ENCODE data around the gene DOK4. TPM values are rescaled to one million over a fixed set of nuclear protein-coding genes. Genes with fewer than 3 reads are reported as not detected.

Gene DOK4
- total RNA-seq, 2 experiments from 2014 or later: 4.8 to 6.4 TPM

DNA sequence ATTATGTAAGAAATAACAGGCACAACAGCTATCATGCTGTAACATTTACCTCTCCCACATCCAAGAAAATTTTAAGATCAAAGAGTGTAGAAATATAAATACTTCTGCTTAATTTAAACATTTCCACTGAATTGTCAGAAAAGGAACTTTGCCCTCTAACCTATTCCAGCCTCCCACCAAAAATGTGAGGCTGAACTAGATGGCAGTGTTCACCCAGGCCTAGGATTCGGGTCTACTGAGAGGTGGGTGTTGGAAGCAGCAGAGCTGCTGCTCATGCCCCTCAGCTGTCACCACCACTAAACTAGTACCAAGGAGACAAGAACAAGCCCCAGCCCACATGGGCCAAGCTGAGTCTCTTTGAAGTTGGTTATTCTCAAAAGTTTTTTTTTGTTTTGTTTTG, 50.5 kb downstream of the DOK4 start:
- Mint-ChIP-seq H3K4me1 (ENCODE audit: low read depth) (peaks cover 12% of the 10 kb centered on the region), H3K36me3 (ENCODE audit: low read depth) (peaks cover 77% of the 10 kb centered on the region), H3K27ac (no peak overlapping the region), H3K4me3 (no peak overlapping the region), H3K9me3 (ENCODE audit: insufficient read depth) (peaks cover 7% of the 10 kb centered on the region), H3K27me3 (ENCODE audit: low read depth) (no peaks in the 10 kb centered on the region)
- ChIA-PET CTCF (interaction anchor here (1.3 to 1.6 kb wide), 2 partner anchors 17 to 19 kb away, joined by 3 to 7 read pairs; no protein-coding TSS in a partner anchor), POLR2A (no interaction called here)
- DNase-seq (no peak), ATAC-seq (no peak)

DNA sequence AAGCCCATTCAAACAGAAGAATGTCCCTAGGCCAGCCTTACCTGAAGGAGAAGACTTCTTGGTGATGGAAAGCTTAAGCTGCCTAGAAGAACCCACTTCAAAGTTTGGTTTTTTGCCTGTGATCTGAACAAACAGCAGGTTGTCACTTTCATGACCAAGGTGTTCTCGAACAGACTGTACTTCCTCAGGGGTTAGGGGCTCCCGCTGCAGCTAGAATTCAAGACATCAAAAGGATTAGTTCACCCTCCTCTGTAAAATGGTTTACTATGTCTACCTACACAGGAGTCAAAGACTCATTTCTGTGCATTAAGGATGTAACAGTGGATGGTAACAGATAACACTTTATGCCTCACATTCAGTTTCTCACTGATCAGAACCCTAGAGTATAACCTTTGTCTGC, 52.3 kb downstream of the DOK4 start:
- ATAC-seq: no peak
- peaks cover 12% of the 10 kb centered on the region for H3K4me1 Mint-ChIP-seq (ENCODE audit: low read depth)
- POLR2A ChIA-PET: interaction anchor here (1.6 kb wide), 1 partner anchor 13 kb away, joined by 4 read pairs; the partner anchor contains the start of genes CIAPIN1 and COQ9
- H3K9me3 Mint-ChIP-seq (ENCODE audit: insufficient read depth): no peaks in the 10 kb centered on the region
- no peak overlapping the region for H3K27ac Mint-ChIP-seq
- DNase-seq: no peak
- H3K36me3 Mint-ChIP-seq (ENCODE audit: low read depth): peaks cover 71% of the 10 kb centered on the region
- no peak overlapping the region for H3K4me3 Mint-ChIP-seq
- CTCF ChIA-PET: interaction anchor here (1.0 to 2.3 kb wide), 6 partner anchors 8 to 86 kb away, joined by 4 to 17 read pairs (median 6); no protein-coding TSS in a partner anchor
- no peaks in the 10 kb centered on the region for H3K27me3 Mint-ChIP-seq (ENCODE audit: low read depth)

DNA sequence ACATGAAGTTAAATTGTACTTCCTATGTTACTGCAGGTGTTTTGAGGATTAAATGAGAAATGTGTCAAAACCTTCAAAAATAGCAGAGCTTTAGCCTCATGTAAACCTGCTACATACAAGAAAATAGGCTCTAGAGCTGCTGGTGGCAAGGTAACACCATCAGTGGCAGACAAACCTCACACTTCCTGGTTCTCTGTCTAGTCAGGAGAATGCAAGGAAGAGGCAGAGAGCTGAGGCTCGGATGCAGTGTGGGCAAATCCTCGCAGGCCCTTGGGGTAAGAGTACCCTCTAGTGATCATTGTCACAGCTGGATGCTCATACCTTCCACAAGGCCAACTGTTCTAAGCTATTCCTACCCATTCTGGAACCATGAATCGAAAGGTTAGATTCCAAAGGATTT, 53.3 kb downstream of the DOK4 start:
- ChIA-PET POLR2A (interaction anchor here (1.6 kb wide), 1 partner anchor 14 kb away, joined by 4 read pairs; the partner anchor contains the start of genes CIAPIN1 and COQ9), CTCF (interaction anchor here (0.8 to 2.3 kb wide), 8 partner anchors 8 to 134 kb away, joined by 4 to 17 read pairs (median 4); no protein-coding TSS in a partner anchor)
- H3K36me3 Mint-ChIP-seq (ENCODE audit: low read depth): peaks cover 69% of the 10 kb centered on the region
- H3K9me3 Mint-ChIP-seq (ENCODE audit: insufficient read depth): no peaks in the 10 kb centered on the region
- no peak overlapping the region for H3K4me3 Mint-ChIP-seq
- H3K27ac Mint-ChIP-seq: peak overlapping the region; percentile 18
- DNase-seq (no peak), ATAC-seq (no peak)
- peaks cover 12% of the 10 kb centered on the region for H3K4me1 Mint-ChIP-seq (ENCODE audit: low read depth)
- no peaks in the 10 kb centered on the region for H3K27me3 Mint-ChIP-seq (ENCODE audit: low read depth)

DNA sequence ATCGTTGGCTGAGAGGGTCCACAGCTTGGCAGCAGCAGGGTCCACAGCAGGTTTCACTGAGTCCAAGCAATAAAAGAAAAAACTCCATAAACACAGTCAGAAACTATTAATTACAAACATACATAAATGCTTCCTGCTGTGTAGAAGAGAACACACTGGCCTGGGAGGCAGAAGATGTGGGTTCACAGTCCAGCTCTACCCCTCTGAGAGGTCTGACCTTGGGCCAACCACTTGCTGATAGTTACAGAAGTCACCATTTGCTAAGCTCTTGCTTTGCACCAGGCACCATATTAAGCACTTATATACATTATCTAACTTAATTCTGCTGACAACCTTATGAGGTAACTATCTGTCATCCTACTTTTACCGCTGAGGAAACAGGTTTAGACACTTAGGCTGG, 53.8 kb downstream of the DOK4 start:
- H3K27ac Mint-ChIP-seq: no peak overlapping the region
- no peaks in the 10 kb centered on the region for H3K27me3 Mint-ChIP-seq (ENCODE audit: low read depth)
- ChIA-PET POLR2A (interaction anchor here (0.6 to 1.6 kb wide), 2 partner anchors 15 to 127 kb away, joined by 3 to 4 read pairs; partner anchors contain the start of genes CIAPIN1 and COQ9), CTCF (interaction anchor here (0.7 to 3.0 kb wide), 8 partner anchors 9 to 624 kb away, joined by 3 to 17 read pairs (median 4); no protein-coding TSS in a partner anchor)
- no peaks in the 10 kb centered on the region for H3K9me3 Mint-ChIP-seq (ENCODE audit: insufficient read depth)
- peaks cover 12% of the 10 kb centered on the region for H3K4me1 Mint-ChIP-seq (ENCODE audit: low read depth)
- ATAC-seq (no peak), DNase-seq (no peak)
- peaks cover 67% of the 10 kb centered on the region for H3K36me3 Mint-ChIP-seq (ENCODE audit: low read depth)
- no peak overlapping the region for H3K4me3 Mint-ChIP-seq

DNA sequence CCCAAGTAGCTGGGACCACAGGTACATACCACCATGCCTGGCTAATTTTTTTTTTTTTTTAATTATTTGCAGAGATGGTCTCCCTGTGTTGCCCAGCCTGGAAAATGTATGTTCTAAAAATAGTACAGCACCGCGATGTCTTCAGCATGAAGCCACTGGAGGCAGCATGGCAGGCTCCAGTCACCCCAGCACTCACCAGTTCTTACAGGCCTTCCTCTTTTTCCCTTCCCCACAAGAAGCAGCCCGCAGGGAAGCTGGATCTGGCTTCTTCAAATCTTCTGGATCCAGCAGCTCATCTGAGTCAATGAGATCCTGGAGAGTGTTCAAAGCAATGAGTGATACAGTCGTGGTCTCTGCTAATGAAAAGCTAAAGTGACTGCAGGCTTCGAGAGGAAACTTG, 55.3 kb downstream of the DOK4 start:
- no peak overlapping the region for H3K27ac Mint-ChIP-seq
- no peaks in the 10 kb centered on the region for H3K9me3 Mint-ChIP-seq (ENCODE audit: insufficient read depth)
- ChIA-PET POLR2A (interaction anchor here (0.7 to 0.9 kb wide), 2 partner anchors 16 to 31 kb away, joined by 3 to 4 read pairs; partner anchors contain the start of genes CIAPIN1 and COQ9), CTCF (interaction anchor here (1.0 to 3.0 kb wide), 2 partner anchors 8 to 14 kb away, joined by 3 to 14 read pairs; no protein-coding TSS in a partner anchor)
- H3K4me3 Mint-ChIP-seq: no peak overlapping the region
- DNase-seq (no peak), ATAC-seq (no peak)
- no peaks in the 10 kb centered on the region for H3K27me3 Mint-ChIP-seq (ENCODE audit: low read depth)
- H3K4me1 Mint-ChIP-seq (ENCODE audit: low read depth): peaks cover 12% of the 10 kb centered on the region
- H3K36me3 Mint-ChIP-seq (ENCODE audit: low read depth): peaks cover 65% of the 10 kb centered on the region

DNA sequence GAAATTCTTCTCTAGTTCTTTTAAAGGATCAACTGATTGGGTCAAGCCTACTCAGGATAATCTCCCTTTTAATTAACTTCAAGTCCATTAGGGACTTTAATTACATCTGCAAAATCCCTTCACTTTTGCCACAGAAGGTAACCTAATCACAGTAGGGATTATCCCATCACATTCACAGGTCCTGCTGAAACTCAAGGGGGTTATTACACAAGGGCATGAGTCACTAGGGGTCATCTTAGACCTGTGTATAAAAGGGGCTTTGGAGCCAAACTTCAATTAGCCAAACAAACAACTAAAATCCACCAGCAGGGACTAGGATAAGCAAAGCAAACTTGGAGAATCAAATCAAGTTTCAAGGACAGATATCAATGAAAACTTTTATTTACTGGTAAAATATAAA, 58.5 kb downstream of the DOK4 start:
- no peak overlapping the region for H3K27ac Mint-ChIP-seq
- ATAC-seq: no peak
- peaks cover 38% of the 10 kb centered on the region for H3K36me3 Mint-ChIP-seq (ENCODE audit: low read depth)
- CTCF ChIA-PET: no interaction called here
- H3K4me3 Mint-ChIP-seq: no peak overlapping the region
- POLR2A ChIA-PET: no interaction called here
- H3K27me3 Mint-ChIP-seq (ENCODE audit: low read depth): no peaks in the 10 kb centered on the region
- peaks cover 2% of the 10 kb centered on the region for H3K4me1 Mint-ChIP-seq (ENCODE audit: low read depth)
- H3K9me3 Mint-ChIP-seq (ENCODE audit: insufficient read depth): no peaks in the 10 kb centered on the region
- no peak for DNase-seq

DNA sequence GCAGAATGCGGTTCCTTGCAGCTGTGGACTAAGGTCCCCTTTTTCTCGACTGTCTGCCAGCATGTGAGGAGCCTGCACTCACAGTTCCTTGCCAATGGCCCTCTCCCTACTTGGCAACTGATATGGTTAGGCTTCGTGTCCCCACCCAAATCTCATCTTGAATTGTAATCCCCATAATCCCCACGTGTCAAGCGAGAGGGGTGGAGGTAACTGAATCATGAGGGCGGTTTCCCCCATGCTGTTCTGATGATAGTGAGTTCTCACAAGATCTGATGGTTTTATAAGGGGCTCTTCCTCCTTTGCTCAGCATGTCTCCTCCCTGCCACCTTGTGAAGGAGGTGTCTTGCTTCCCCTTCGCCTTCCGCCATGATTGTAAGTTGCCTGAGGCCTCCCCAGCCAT, 59.0 kb downstream of the DOK4 start:
- H3K27me3 Mint-ChIP-seq (ENCODE audit: low read depth): no peaks in the 10 kb centered on the region
- ChIA-PET CTCF (interaction anchor here (1.3 kb wide), 1 partner anchor 10 kb away, joined by 7 read pairs; no protein-coding TSS in a partner anchor), POLR2A (no interaction called here)
- H3K27ac Mint-ChIP-seq: no peak overlapping the region
- no peak overlapping the region for H3K4me3 Mint-ChIP-seq
- no peaks in the 10 kb centered on the region for H3K4me1 Mint-ChIP-seq (ENCODE audit: low read depth)
- DNase-seq (no peak), ATAC-seq (no peak)
- H3K36me3 Mint-ChIP-seq (ENCODE audit: low read depth): peaks cover 33% of the 10 kb centered on the region
- no peaks in the 10 kb centered on the region for H3K9me3 Mint-ChIP-seq (ENCODE audit: insufficient read depth)

DNA sequence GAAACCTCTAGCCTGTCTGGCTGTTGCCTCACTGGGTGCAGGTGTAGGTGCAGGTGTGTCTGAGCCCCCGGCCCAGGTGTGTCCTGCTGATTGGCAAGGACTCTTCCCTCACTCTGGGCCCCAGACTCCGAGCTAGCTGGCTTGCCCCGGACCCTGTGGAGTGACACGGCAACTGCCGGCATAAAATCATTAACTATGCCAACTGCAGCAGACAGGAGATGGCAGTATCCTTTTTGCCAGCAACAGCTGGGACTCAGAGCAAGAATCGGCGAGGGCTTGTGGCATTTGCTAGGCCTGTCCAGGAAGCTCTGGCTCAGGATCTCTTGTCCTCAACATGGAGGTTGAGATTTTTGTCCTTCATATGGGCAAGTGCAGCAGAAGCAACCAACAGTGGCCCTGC, 59.9 kb downstream of the DOK4 start:
- ATAC-seq (no peak), DNase-seq (no peak)
- ChIA-PET CTCF (interaction anchor here (0.9 to 2.1 kb wide), 3 partner anchors 9 to 126 kb away, joined by 3 to 7 read pairs (median 6); partner anchors contain the start of genes CIAPIN1 and COQ9), POLR2A (no interaction called here)
- no peaks in the 10 kb centered on the region for H3K27me3 Mint-ChIP-seq (ENCODE audit: low read depth)
- no peak overlapping the region for H3K4me3 Mint-ChIP-seq
- no peaks in the 10 kb centered on the region for H3K4me1 Mint-ChIP-seq (ENCODE audit: low read depth)
- peaks cover 30% of the 10 kb centered on the region for H3K36me3 Mint-ChIP-seq (ENCODE audit: low read depth)
- no peak overlapping the region for H3K27ac Mint-ChIP-seq
- no peaks in the 10 kb centered on the region for H3K9me3 Mint-ChIP-seq (ENCODE audit: insufficient read depth)

DNA sequence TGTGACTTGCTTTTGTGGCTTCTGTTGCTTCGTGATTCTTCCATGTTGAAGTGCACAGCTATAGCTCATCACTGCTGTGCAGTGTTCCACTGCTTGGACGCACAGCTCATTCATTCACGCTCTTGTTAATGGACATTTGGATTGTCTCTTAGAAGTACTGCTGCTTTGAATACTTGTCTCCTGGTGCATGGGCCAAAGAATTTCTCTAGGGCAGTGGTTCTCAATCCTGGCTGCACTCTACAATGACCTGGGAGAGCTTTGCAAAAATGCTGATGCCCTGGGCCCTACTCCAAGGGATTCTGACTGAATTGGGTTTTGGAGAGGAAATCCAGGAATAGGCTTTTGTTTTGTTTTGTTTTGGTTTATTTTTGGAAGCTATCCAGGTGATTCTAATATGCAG, 61.7 kb downstream of the DOK4 start:
- Mint-ChIP-seq H3K4me1 (ENCODE audit: low read depth) (peaks cover under 1% of the 10 kb centered on the region), H3K9me3 (ENCODE audit: insufficient read depth) (no peaks in the 10 kb centered on the region), H3K27me3 (ENCODE audit: low read depth) (no peaks in the 10 kb centered on the region), H3K27ac (no peak overlapping the region), H3K36me3 (ENCODE audit: low read depth) (peaks cover 14% of the 10 kb centered on the region), H3K4me3 (no peak overlapping the region)
- DNase-seq: no peak
- POLR2A ChIA-PET: interaction anchor here (1.2 kb wide), 1 partner anchor 21 kb away, joined by 4 read pairs; no protein-coding TSS in a partner anchor
- CTCF ChIA-PET: interaction anchor here (0.7 to 10.3 kb wide), 6 partner anchors 8 to 124 kb away, joined by 3 to 338 read pairs (median 6); no protein-coding TSS in a partner anchor
- ATAC-seq: no peak

DNA sequence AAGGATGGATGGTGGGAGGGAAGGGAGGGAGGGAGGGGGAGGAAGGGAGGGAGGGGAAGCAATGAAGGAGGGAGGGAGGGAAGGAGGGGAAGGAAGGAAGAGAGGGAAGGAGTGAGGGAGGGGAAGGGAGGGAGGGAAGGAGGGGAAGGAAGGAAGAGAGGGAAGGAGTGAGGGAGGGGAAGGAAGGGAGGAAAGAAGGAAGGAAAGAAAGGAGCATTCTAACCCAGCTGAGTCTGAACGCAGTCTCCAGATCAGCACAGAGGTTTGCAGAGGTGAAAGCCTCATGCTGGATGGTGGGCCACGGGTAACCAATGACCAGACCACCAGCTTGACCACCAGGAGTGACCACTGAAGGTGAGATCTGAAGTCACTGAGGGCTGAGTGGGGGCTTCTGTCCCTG, 63.1 kb downstream of the DOK4 start:
- H3K27me3 Mint-ChIP-seq (ENCODE audit: low read depth): no peaks in the 10 kb centered on the region
- CTCF ChIA-PET: interaction anchor here (1.0 to 10.3 kb wide), 3 partner anchors 10 to 121 kb away, joined by 4 to 338 read pairs (median 156); no protein-coding TSS in a partner anchor
- H3K36me3 Mint-ChIP-seq (ENCODE audit: low read depth): peaks cover 4% of the 10 kb centered on the region

DNA sequence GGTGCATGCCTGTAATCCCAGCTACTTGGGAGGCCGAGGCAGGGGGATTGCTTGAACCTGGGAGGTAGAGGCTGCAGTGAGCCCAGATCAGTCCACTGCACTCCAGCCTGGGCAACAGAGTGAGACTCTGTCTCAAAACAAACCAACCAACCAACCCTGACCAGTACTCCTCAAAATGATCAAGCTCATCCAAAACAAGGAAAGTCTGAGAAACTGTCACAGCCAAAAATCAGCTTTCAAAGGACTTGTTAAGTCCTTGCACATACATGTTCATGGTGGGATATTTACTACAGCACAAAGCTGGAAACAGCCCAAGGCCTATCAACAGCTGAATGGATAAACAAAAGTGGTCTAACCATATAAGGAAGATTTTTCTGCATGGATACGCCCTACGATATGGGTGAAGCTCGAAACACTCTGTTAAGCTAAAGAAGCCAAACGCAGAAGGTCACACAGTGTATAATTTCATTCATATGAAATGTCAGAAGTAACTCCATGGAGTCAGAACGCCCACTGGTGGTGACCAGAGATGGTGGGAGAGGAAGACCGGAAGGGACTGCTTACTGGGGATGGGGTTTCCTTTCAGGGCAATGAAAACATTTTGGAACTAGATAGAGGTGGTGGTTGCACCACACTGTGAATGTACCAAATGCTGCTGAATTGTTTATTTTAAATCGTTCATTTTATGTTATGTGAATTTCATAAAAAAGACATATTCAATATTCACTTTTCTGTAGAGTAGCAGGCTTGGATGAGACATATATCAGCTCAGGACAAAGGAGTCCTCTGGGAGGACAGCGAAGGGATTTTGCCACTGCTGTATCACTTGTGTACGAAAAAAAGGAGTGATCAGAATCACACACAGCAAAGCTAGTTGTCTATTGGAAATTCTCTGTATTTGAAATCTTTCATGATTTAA, 64.0 kb downstream of the DOK4 start:
- H3K27me3 Mint-ChIP-seq (ENCODE audit: low read depth): no peaks in the 10 kb centered on the region
- CTCF ChIA-PET: interaction anchor here (0.7 to 10.3 kb wide), 5 partner anchors 98 to 237 kb away, joined by 3 to 338 read pairs (median 3); partner anchors contain the start of gene PSME3IP1

More for the DNA sequence above, 63.1 kb downstream of the DOK4 start:
- POLR2A ChIA-PET: interaction anchor here (0.5 kb wide), 1 partner anchor 82 kb away, joined by 3 read pairs; no protein-coding TSS in a partner anchor
- Mint-ChIP-seq H3K27ac (no peak overlapping the region), H3K9me3 (ENCODE audit: insufficient read depth) (no peaks in the 10 kb centered on the region), H3K4me3 (no peak overlapping the region), H3K4me1 (ENCODE audit: low read depth) (peaks cover 12% of the 10 kb centered on the region)
- DNase-seq (no peak), ATAC-seq (no peak)

More for the DNA sequence above, 64.0 kb downstream of the DOK4 start:
- Mint-ChIP-seq H3K36me3 (ENCODE audit: low read depth) (peaks cover 2% of the 10 kb centered on the region), H3K4me1 (ENCODE audit: low read depth) (peaks cover 18% of the 10 kb centered on the region), H3K27ac (no peak overlapping the region), H3K9me3 (ENCODE audit: insufficient read depth) (no peaks in the 10 kb centered on the region), H3K4me3 (no peak overlapping the region)
- ATAC-seq (no peak), DNase-seq (no peak)
- POLR2A ChIA-PET: interaction anchor here (0.5 to 0.6 kb wide), 2 partner anchors 9 to 81 kb away, joined by 3 read pairs; no protein-coding TSS in a partner anchor
